Posterior vena cava (tissue), 2 donors: ENCODE results near the gene ARMC7. TPM values are rescaled to one million over a fixed set of nuclear protein-coding genes. Genes with fewer than 3 reads are reported as not detected.

Source experiments
- DNase-seq: peaks from one replicate; pipeline ENCODE4 v3.0.0-alpha.2; 2020; ENCODE audit warnings: low spot score
- intact Hi-C, 2 donors: fragments of 100-400 bp; cut with DNase I; formaldehyde crosslinking; loops; one replicate each; pipeline versions ENCODE4 v1.14.1 to v1.14.2; 2022 to 2023
- total RNA-seq, 2 donors: library from RNA; stranded (reverse); fragmentation: NEBNext Ultra II Directional; extraction: Animal tissue kit (Norgen Biotek cat#: 25700); gene quantifications; one replicate each; pipeline ENCODE4 v1.2.1, GENCODE V29; 2021
- donor health status: DM: yes; HTN: yes; CAD: no.
- donor health status: DM: yes; HTN: yes; CAD: no.

The ARMC7 gene
- total RNA-seq, 2 donors from 2014 or later = 5.8 to 6.4 TPM

GRCh38 chr17:75093548-75094158 is 16.1 kb upstream of the ARMC7 start:
- no peak for DNase-seq
- intact Hi-C loops = no loop called here

- DNase-seq = no peak
- intact Hi-C loops = no loop called here
Measured at GRCh38 chr17:75094871-75095399, 14.8 kb upstream of the ARMC7 start.

GRCh38 chr17:75096082-75096625 is 13.6 kb upstream of the ARMC7 start:
- DNase-seq = peak; percentile 87
- intact Hi-C loops = no loop called here

GRCh38 chr17:75097865-75098264 is 11.9 kb upstream of the ARMC7 start:
- DNase-seq = no peak
- intact Hi-C loops = no loop called here

GRCh38 chr17:75098861-75099260 is 10.9 kb upstream of the ARMC7 start:
- intact Hi-C loops = no loop called here
- no peak for DNase-seq

- intact Hi-C loops = loop anchor here in 1 of 2 donors (10.0 kb wide), 1 partner anchor 85 kb away; the partner anchor contains the start of gene SUMO2
- no peak for DNase-seq
Measured at GRCh38 chr17:75099881-75100595, 9.7 kb upstream of the ARMC7 start.

- DNase-seq = no peak
- intact Hi-C loops = loop anchor here in 1 of 2 donors (10.0 kb wide), 1 partner anchor 82 kb away; the partner anchor contains the start of gene SUMO2
Measured at GRCh38 chr17:75102385-75102821, 7.4 kb upstream of the ARMC7 start.

GRCh38 chr17:75103601-75104554 is 5.9 kb upstream of the ARMC7 start:
- DNase-seq = no peak
- intact Hi-C loops = loop anchor here in 1 of 2 donors (10.0 kb wide), 1 partner anchor 81 kb away; the partner anchor contains the start of gene SUMO2

GRCh38 chr17:75105126-75106080 is 4.4 kb upstream of the ARMC7 start:
- intact Hi-C loops = loop anchor here in 1 of 2 donors (10.0 kb wide), 1 partner anchor 79 kb away; the partner anchor contains the start of gene SUMO2
- no peak for DNase-seq

- no peak for DNase-seq
Measured at GRCh38 chr17:75108193-75108592, 1.6 kb upstream of the ARMC7 start.

GRCh38 chr17:75109046-75109406 is 743 bp upstream of the ARMC7 start:
- intact Hi-C loops = loop anchor here in 1 of 2 donors (10.0 kb wide), 1 partner anchor 76 kb away; the partner anchor contains the start of gene SUMO2
- DNase-seq = no peak

More at GRCh38 chr17:75108193-75108592, 1.6 kb upstream of the ARMC7 start:
- intact Hi-C loops = loop anchor here in 1 of 2 donors (10.0 kb wide), 1 partner anchor 77 kb away; the partner anchor contains the start of gene SUMO2

- intact Hi-C loops = loop anchor here (5.0 to 10.0 kb wide), 2 partner anchors 33 to 64 kb away; no protein-coding TSS in a partner anchor
- DNase-seq = no peak
Measured at GRCh38 chr17:75110234-75110937, 617 bp downstream of the ARMC7 start.

- intact Hi-C loops = loop anchor here (5.0 to 10.0 kb wide), 2 partner anchors 35 to 63 kb away; no protein-coding TSS in a partner anchor
- DNase-seq = no peak
Measured at GRCh38 chr17:75111777-75112335, 2.1 kb downstream of the ARMC7 start.

GRCh38 chr17:75113798-75114551 is 4.2 kb downstream of the ARMC7 start:
- intact Hi-C loops = loop anchor here (5.0 to 10.0 kb wide), 2 partner anchors 37 to 61 kb away; no protein-coding TSS in a partner anchor
- peak; percentile 95 for DNase-seq

GRCh38 chr17:75114552-75115314 is 5.0 kb downstream of the ARMC7 start:
- no peak for DNase-seq
- intact Hi-C loops = loop anchor here (5.0 to 10.0 kb wide), 2 partner anchors 37 to 60 kb away; no protein-coding TSS in a partner anchor
